SK-N-SH treated with all-trans-retinoic acid at 6 μM for 48 hours (cell line): ENCODE measurements around the gene DNAJB5.

Source experiments
- BACH2 ChIP-seq: fragments of 250-450 bp; sonication (Bioruptor Pico); IDR thresholded peaks from 2 replicates; pipeline ENCODE4 v1.9.0; 2021; ENCODE audit warnings: mild to moderate bottlenecking, borderline replicate concordance
- CSDC2 ChIP-seq: fragments of 250-450 bp; sonication (Bioruptor Pico); IDR thresholded peaks from 2 replicates; pipeline ENCODE4 v1.5.0; 2020; ENCODE audit warnings: mild to moderate bottlenecking, moderate library complexity
- ISL1 ChIP-seq: fragments of 250-450 bp; sonication (Bioruptor Pico); IDR thresholded peaks from 2 replicates; pipeline ENCODE4 v2.1.2; 2022; ENCODE audit warnings: mild to moderate bottlenecking, moderate library complexity
- OSR1 ChIP-seq: fragments of 250-450 bp; sonication (Bioruptor Pico); IDR thresholded peaks from 2 replicates; pipeline ENCODE4 v1.8.0; 2022; ENCODE audit warnings: moderate library complexity, mild to moderate bottlenecking, inconsistent platforms
- ZNF565 ChIP-seq: fragments of 450-650 bp; formaldehyde crosslinking; conservative IDR thresholded peaks from 2 replicates; pipeline ENCODE4 v1.5.0; 2020; ENCODE audit warnings: low read depth, mild to moderate bottlenecking, moderate library complexity
- ZNF70 ChIP-seq: fragments of 450-650 bp; formaldehyde crosslinking; IDR thresholded peaks from 2 replicates; pipeline ENCODE4 v1.5.0; 2020; ENCODE audit warnings: mild to moderate bottlenecking, moderate library complexity
- TF ChIP-seq, protein P1 (sequence below): fragments of 250-450 bp; sonication (Bioruptor Pico); IDR thresholded peaks from 2 replicates; pipeline ENCODE4 v1.8.0; 2020; ENCODE audit warnings: mild to moderate bottlenecking, moderate library complexity, borderline replicate concordance

DNA sequence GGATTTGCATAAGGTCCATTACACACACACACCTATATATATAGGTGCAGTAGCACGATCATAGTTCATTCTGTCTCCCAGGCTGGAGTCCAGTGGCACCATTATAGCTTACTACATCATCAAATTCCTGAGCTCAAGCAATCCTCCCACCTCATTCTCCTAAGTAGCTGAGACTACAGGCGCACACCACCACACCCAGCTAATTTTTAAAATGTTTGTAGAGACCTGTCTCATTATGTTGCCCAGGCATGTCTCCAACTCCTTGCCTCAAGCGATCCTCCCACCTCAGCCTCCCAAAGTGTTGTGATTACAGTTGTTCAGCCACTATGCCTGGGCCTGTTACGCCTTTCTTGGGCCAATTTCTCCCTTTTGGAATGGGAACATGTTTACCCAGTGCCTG, 39.7 kb downstream of the DNAJB5 start:
- TF ChIP-seq ZNF565 (CRISPR knock-in tag): no peak
- no peak for TF ChIP-seq BACH2 (CRISPR knock-in tag)
- TF ChIP-seq, protein P1, sequence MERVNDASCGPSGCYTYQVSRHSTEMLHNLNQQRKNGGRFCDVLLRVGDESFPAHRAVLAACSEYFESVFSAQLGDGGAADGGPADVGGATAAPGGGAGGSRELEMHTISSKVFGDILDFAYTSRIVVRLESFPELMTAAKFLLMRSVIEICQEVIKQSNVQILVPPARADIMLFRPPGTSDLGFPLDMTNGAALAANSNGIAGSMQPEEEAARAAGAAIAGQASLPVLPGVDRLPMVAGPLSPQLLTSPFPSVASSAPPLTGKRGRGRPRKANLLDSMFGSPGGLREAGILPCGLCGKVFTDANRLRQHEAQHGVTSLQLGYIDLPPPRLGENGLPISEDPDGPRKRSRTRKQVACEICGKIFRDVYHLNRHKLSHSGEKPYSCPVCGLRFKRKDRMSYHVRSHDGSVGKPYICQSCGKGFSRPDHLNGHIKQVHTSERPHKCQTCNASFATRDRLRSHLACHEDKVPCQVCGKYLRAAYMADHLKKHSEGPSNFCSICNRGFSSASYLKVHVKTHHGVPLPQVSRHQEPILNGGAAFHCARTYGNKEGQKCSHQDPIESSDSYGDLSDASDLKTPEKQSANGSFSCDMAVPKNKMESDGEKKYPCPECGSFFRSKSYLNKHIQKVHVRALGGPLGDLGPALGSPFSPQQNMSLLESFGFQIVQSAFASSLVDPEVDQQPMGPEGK (CRISPR knock-in tag): no peak
- TF ChIP-seq CSDC2 (CRISPR knock-in tag): no peak
- no peak for TF ChIP-seq ZNF70
- no peak for TF ChIP-seq ISL1 (CRISPR knock-in tag)
- TF ChIP-seq OSR1 (CRISPR knock-in tag): no peak
